K562 (cell line): Measurements from ENCODE around the gene ZDHHC16. TPM values are rescaled to one million over a fixed set of nuclear protein-coding genes. Genes with fewer than 3 reads are reported as not detected.

ENCODE experiments used
- CCNT2 ChIP-seq: IDR thresholded peaks from 2 replicates; pipeline ENCODE4 v1.6.1; 2011; ENCODE audit warnings: borderline replicate concordance, low read depth, mild to moderate bottlenecking, moderate library complexity, mixed read lengths, low read length; ENCODE audit not compliant: insufficient read length; ENCODE audit errors: extremely low read depth
- CSDE1 ChIP-seq, 2 experiments: fragments of 450-650 bp; IDR thresholded peaks; 2 replicates each; pipeline ENCODE4 v1.6.1; 2016; ENCODE audit warnings: mild to moderate bottlenecking in 1 of 2
- HDAC1 ChIP-seq, 2 experiments: fragments of 450-650 bp; IDR thresholded peaks; 2 replicates each; pipeline ENCODE4 v1.6.1; 2016 to 2017; ENCODE audit warnings: inconsistent platforms in 1 of 2, mild to moderate bottlenecking in 1 of 2, moderate library complexity in 1 of 2
- HDAC8 ChIP-seq: fragments of 450-650 bp; IDR thresholded peaks from 2 replicates; pipeline ENCODE4 v1.6.1; 2016; ENCODE audit warnings: mild to moderate bottlenecking, missing genetic modification characterization, moderate library complexity, missing compliant biosample characterization
- JUNB ChIP-seq: fragments of 450-650 bp; formaldehyde crosslinking; conservative IDR thresholded peaks from 2 replicates; pipeline ENCODE4 v1.4.0; 2020; ENCODE audit warnings: mild to moderate bottlenecking
- PURB ChIP-seq: sonication (generic); formaldehyde crosslinking; IDR thresholded peaks from 2 replicates; pipeline ENCODE4 v1.9.0; 2021; ENCODE audit warnings: low read depth, mild to moderate bottlenecking, missing genetic modification reagents
- RB1 ChIP-seq: fragments of 450-650 bp; IDR thresholded peaks from 2 replicates; pipeline ENCODE4 v1.6.1; 2017; ENCODE audit warnings: low read depth, mild to moderate bottlenecking
- SETDB1 ChIP-seq: IDR thresholded peaks from one replicate; pipeline ENCODE4 v1.6.1; 2012; ENCODE audit warnings: low read length, control low read depth, inconsistent platforms
- SRSF1 ChIP-seq: fragments of 200-400 bp; formaldehyde crosslinking; IDR thresholded peaks from 2 replicates; pipeline ENCODE4 v1.6.1; 2017; ENCODE audit warnings: mild to moderate bottlenecking, low read depth, low read length, moderate library complexity
- TBP ChIP-seq: optimal IDR thresholded peaks from 2 replicates; pipeline ENCODE3; 2011; ENCODE audit warnings: low read depth, low read length, improper control_type of control experiment
- ZFX ChIP-seq: sonication (generic); formaldehyde crosslinking; IDR thresholded peaks from 2 replicates; pipeline ENCODE4 v1.8.0; 2022; ENCODE audit warnings: mild to moderate bottlenecking, missing genetic modification reagents, moderate library complexity
- ZNF184 ChIP-seq: sonication (generic); formaldehyde crosslinking; IDR thresholded peaks from 2 replicates; pipeline ENCODE4 v1.5.0; 2020; ENCODE audit warnings: missing genetic modification reagents
- ZZZ3 ChIP-seq: fragments of 450-650 bp; IDR thresholded peaks from 2 replicates; pipeline ENCODE4 v1.6.1; 2016; ENCODE audit warnings: antibody characterized with exemption, mild to moderate bottlenecking, moderate library complexity
- polyA plus RNA-seq, 8 experiments: library from polyadenylated mRNA; depleted of rRNA in 4 of 8; stranded (reverse) in 5 of 8; unstranded in 3 of 8; fragments of >200 nt; fragmentation: Nextera tagmentation in 2 of 8; fragmentation: Illumina TruSeq in 1 of 8; extraction: Ambion mirVana in 2 of 8; extraction: Trizol in 1 of 8; gene quantifications; 2 replicates each; pipeline versions ENCODE4 v1.2.1 to v1.2.3, GENCODE V29; 2011 to 2014; ENCODE audit warnings: inconsistent platforms in 1 of 8, missing spikeins in 1 of 8
- total RNA-seq, 7 experiments: library from RNA; depleted of rRNA in 6 of 7; stranded (reverse); fragments of >200 nt in 6 of 7; fragmentation: Illumina TruSeq in 2 of 7; extraction: Trizol in 2 of 7; gene quantifications; 2 replicates each; pipeline versions ENCODE4 v1.2.1 to v1.2.3, GENCODE V29; 2011 to 2021; ENCODE audit warnings: low replicate concordance in 1 of 7
- TF ChIP-seq, protein P1 (sequence below), 3 experiments: IDR thresholded peaks in 2 of 3; conservative IDR thresholded peaks in 1 of 3; 2 replicates each; pipeline ENCODE4 v1.5.1; 2011 to 2012; ENCODE audit warnings: low read length in 3 of 3, mild to moderate bottlenecking in 3 of 3, control low read depth in 2 of 3, improper control_type of control experiment in 1 of 3, inconsistent platforms in 1 of 3, low read depth in 1 of 3, mixed read lengths in 1 of 3, moderate library complexity in 1 of 3; ENCODE audit not compliant: insufficient read depth in 2 of 3
- TF ChIP-seq, protein P2 (sequence below), 2 experiments: IDR thresholded peaks; 2 replicates each; pipeline ENCODE4 v1.6.1; 2011; ENCODE audit warnings: borderline replicate concordance in 1 of 2, control low read depth in 1 of 2, low read depth in 1 of 2, low read length in 1 of 2, mild to moderate bottlenecking in 1 of 2, mixed read lengths in 1 of 2, moderate library complexity in 1 of 2; ENCODE audit not compliant: insufficient read depth in 1 of 2, insufficient read length in 1 of 2, poor library complexity in 1 of 2, severe bottlenecking in 1 of 2; ENCODE audit errors: extremely low read depth in 1 of 2
- TF ChIP-seq, protein P3 (sequence below): fragments of 250-450 bp; sonication (Bioruptor Pico); IDR thresholded peaks from 2 replicates; pipeline ENCODE4 v1.8.0; 2022; ENCODE audit warnings: moderate library complexity, mild to moderate bottlenecking, inconsistent platforms
- TF ChIP-seq, protein P4 (sequence below), 2 experiments: fragments of 450-650 bp in 1 of 2; sonication (generic) in 1 of 2; formaldehyde crosslinking; conservative IDR thresholded peaks; 2 replicates each; pipeline versions ENCODE4 v1.4.0 to v1.8.1; 2020 to 2022; ENCODE audit warnings: mild to moderate bottlenecking in 1 of 2, missing genetic modification reagents in 1 of 2
- TF ChIP-seq, protein P5 (sequence below): sonication (generic); formaldehyde crosslinking; IDR thresholded peaks from 2 replicates; pipeline ENCODE4 v1.8.0; 2022; ENCODE audit warnings: missing genetic modification reagents, mild to moderate bottlenecking, borderline replicate concordance
- TF ChIP-seq, protein P6 (sequence below): sonication (generic); formaldehyde crosslinking; IDR thresholded peaks from 2 replicates; pipeline ENCODE4 v1.9.0; 2022; ENCODE audit warnings: mild to moderate bottlenecking, missing genetic modification reagents

ZDHHC16 gene
- total and polyA plus RNA-seq, 9 of the 15 experiments (the other 6 are each of a cell fraction or from before 2014, with no cell fraction given): 12.5 to 33.8 (median 21.3) TPM

DNA sequence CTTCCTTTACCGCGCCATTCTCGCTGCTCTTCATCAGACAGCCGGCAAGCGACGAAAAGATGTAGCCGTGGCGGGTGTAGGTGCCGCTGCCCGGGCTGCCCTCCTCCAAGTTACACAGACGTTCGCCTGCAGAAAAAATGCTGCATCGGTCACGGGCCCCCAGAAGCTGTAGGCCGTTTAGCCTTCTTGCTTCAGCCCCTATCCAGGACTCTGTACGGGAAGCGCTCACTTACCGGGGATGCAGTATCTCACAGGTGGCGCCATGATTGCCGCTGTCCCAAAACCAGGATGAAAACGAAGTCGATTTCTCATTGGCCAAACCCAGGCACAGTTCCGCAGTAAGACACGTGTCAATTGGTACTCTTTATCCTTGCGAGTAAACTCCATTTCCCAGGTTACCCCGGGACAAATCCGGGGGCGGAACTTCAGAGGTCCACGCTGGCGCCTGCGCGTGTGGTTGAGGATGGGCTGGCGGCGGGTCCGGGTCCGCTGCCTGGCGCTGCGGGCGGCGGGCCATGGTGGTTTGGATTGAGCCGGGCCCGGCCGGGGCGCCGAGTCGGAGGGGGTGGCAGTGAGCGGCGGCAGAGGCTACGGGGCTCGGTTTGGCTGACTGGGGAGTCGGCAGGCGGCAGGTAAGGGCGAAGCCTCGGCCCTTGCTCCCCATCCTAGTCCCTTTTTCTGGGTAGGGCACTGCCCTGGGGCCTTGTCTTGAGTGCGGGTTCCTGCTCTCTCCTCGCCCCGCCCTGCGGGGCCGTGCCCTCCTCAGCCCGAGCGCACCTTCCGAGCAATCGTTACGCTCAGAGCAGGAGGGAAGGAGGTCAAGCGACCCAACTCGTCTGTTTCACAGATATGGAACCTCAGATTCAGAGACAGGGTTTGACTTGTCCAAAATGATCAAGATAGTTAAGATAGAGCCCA lies at the start of gene ZDHHC16, which contains the start of gene EXOSC1 (continued):
- TF ChIP-seq, protein P1, sequence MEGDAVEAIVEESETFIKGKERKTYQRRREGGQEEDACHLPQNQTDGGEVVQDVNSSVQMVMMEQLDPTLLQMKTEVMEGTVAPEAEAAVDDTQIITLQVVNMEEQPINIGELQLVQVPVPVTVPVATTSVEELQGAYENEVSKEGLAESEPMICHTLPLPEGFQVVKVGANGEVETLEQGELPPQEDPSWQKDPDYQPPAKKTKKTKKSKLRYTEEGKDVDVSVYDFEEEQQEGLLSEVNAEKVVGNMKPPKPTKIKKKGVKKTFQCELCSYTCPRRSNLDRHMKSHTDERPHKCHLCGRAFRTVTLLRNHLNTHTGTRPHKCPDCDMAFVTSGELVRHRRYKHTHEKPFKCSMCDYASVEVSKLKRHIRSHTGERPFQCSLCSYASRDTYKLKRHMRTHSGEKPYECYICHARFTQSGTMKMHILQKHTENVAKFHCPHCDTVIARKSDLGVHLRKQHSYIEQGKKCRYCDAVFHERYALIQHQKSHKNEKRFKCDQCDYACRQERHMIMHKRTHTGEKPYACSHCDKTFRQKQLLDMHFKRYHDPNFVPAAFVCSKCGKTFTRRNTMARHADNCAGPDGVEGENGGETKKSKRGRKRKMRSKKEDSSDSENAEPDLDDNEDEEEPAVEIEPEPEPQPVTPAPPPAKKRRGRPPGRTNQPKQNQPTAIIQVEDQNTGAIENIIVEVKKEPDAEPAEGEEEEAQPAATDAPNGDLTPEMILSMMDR (IDR thresholded peaks at IDR 0.05 in 2 of 3, conservative IDR thresholded peaks at IDR 0.05 in 1 of 3; ENCODE audit: insufficient read depth in 2 of 3, low read depth in 1 of 3, low read length in 3 of 3): peak in 1 of 3 experiments; percentile 23; a peak in 1 of 6 replicates
- TF ChIP-seq CCNT2 (peak; percentile 36), TBP (peak; percentile 54), ZFX (peak; percentile 36; the same call in 1 of the 2 replicates), CSDE1 (IDR thresholded peaks at IDR 0.05) (no peak), HDAC1 (IDR thresholded peaks at IDR 0.05) (0 out of 4 replicates have a peak, but pooled peaks of 1 of the 2 experiments have one; percentile 59), RB1 (0 out of 2 replicates have a peak, but pooled peaks have one; percentile 17), SETDB1 (no peak), JUNB (no peak), HDAC8 (tag) (no peak), PURB (CRISPR knock-in tag) (no peak), ZZZ3 (no peak), ZNF184 (no peak), SRSF1 (no peak)
- TF ChIP-seq, protein P2, sequence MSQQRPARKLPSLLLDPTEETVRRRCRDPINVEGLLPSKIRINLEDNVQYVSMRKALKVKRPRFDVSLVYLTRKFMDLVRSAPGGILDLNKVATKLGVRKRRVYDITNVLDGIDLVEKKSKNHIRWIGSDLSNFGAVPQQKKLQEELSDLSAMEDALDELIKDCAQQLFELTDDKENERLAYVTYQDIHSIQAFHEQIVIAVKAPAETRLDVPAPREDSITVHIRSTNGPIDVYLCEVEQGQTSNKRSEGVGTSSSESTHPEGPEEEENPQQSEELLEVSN (IDR thresholded peaks at IDR 0.05; ENCODE audit: borderline replicate concordance in 1 of 2, extremely low read depth in 1 of 2, insufficient read depth in 1 of 2, insufficient read length in 1 of 2, low read depth in 1 of 2, low read length in 1 of 2, poor library complexity in 1 of 2, severe bottlenecking in 1 of 2): peak in 1 of 2 experiments; percentile 21
- TF ChIP-seq, protein P3, sequence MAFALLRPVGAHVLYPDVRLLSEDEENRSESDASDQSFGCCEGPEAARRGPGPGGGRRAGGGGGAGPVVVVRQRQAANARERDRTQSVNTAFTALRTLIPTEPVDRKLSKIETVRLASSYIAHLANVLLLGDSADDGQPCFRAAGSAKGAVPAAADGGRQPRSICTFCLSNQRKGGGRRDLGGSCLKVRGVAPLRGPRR (CRISPR knock-in tag): no peak
- TF ChIP-seq, protein P4, sequence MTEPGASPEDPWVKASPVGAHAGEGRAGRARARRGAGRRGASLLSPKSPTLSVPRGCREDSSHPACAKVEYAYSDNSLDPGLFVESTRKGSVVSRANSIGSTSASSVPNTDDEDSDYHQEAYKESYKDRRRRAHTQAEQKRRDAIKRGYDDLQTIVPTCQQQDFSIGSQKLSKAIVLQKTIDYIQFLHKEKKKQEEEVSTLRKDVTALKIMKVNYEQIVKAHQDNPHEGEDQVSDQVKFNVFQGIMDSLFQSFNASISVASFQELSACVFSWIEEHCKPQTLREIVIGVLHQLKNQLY (CRISPR knock-in tag; conservative IDR thresholded peaks at IDR 0.05): no peak
- TF ChIP-seq, protein P5, sequence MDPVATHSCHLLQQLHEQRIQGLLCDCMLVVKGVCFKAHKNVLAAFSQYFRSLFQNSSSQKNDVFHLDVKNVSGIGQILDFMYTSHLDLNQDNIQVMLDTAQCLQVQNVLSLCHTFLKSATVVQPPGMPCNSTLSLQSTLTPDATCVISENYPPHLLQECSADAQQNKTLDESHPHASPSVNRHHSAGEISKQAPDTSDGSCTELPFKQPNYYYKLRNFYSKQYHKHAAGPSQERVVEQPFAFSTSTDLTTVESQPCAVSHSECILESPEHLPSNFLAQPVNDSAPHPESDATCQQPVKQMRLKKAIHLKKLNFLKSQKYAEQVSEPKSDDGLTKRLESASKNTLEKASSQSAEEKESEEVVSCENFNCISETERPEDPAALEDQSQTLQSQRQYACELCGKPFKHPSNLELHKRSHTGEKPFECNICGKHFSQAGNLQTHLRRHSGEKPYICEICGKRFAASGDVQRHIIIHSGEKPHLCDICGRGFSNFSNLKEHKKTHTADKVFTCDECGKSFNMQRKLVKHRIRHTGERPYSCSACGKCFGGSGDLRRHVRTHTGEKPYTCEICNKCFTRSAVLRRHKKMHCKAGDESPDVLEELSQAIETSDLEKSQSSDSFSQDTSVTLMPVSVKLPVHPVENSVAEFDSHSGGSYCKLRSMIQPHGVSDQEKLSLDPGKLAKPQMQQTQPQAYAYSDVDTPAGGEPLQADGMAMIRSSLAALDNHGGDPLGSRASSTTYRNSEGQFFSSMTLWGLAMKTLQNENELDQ (CRISPR knock-in tag): no peak
- TF ChIP-seq, protein P6, sequence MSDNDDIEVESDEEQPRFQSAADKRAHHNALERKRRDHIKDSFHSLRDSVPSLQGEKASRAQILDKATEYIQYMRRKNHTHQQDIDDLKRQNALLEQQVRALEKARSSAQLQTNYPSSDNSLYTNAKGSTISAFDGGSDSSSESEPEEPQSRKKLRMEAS (CRISPR knock-in tag): peak; percentile 76
